ENCODE results near the gene RAB1B. TPM values are rescaled to one million over a fixed set of nuclear protein-coding genes. Genes with fewer than 3 reads are reported as not detected.

RAB1B gene
- total RNA-seq, 1 experiment from 2014 or later = 148 TPM

- TF ChIP-seq ELF1 (IDR thresholded peaks at IDR 0.05; ENCODE audit: borderline replicate concordance, low read depth) = no peak
Observed at GRCh38 chr11:66266378-66267038, 1.9 kb upstream of the RAB1B start (continued).

GRCh38 chr11:66267039-66267378 is 1.4 kb upstream of the RAB1B start:
- H3K27me3 ChIP-seq (ENCODE audit: insufficient read depth, low read length) = no peaks in the 10 kb centered on the region
- H2AFZ ChIP-seq (ENCODE audit: low read depth, low read length, poor library complexity, severe bottlenecking) = no peak overlapping the region
- peaks cover 6 to 26% of the 10 kb centered on the region in 2 experiments for H3K4me1 ChIP-seq (ENCODE audit: control insufficient read depth in 1 of 2, insufficient read depth in 2 of 2, low read length in 2 of 2)
- intact Hi-C loops (cut with micrococcal nuclease) = no loop called here
- ChIA-PET CTCF (interaction anchor here (0.5 to 2.6 kb wide), 4 partner anchors 11 to 46 kb away, joined by 3 to 9 read pairs (median 8); partner anchors contain the start of gene YIF1A), RAD21 (ENCODE audit: low non-redundant PET in 1 of 2, low total read pairs in 2 of 2, uncharacterized antibody in 2 of 2, unreplicated experiment in 2 of 2) (no interaction called here), POLR2A (interaction anchor here (0.6 to 2.3 kb wide), 5 partner anchors 12 to 131 kb away, joined by 3 to 18 read pairs (median 6); partner anchors contain the start of gene YIF1A)
- peak overlapping the region; percentile 85 for H3K9ac ChIP-seq (ENCODE audit: low read length)
- H3K9me2 ChIP-seq (ENCODE audit: insufficient read depth) = no peaks in the 10 kb centered on the region
- DNase-seq (ENCODE audit: low read depth, low spot score) = no peak
- peaks cover 29% of the 10 kb centered on the region for H3K79me2 ChIP-seq (ENCODE audit: insufficient read depth, low read length)
- H3K4me2 ChIP-seq (ENCODE audit: low read length) = peak overlapping the region; percentile 70
- no TSS peak for BruUV-seq (replicated peaks)
- H3K27ac ChIP-seq (ENCODE audit: low read depth, low read length) = peak overlapping the region; percentile 69
- peak overlapping the region; percentile 93 to 99 for H3K4me3 ChIP-seq (replicated peaks in 1 of 2; ENCODE audit: low read depth in 1 of 2, low read length in 2 of 2)
- no peaks in the 10 kb centered on the region for H3K9me3 ChIP-seq (ENCODE audit: control insufficient read depth in 1 of 2, insufficient read depth in 1 of 2, low read depth in 1 of 2, low read length in 2 of 2)
- no peak for TF ChIP-seq CBX3 (IDR thresholded peaks at IDR 0.05; ENCODE audit: low read depth)
- no peak for TF ChIP-seq ATF3 (IDR thresholded peaks at IDR 0.05)
- no peak for TF ChIP-seq FOSL1 (IDR thresholded peaks at IDR 0.05; ENCODE audit: low read depth)
- TF ChIP-seq POLR2A (IDR thresholded peaks at IDR 0.05; ENCODE audit: borderline replicate concordance, extremely low read depth, insufficient read depth, insufficient read length) = no peak
- no peak for TF ChIP-seq ELF1 (IDR thresholded peaks at IDR 0.05; ENCODE audit: borderline replicate concordance, low read depth)
- no peak for TF ChIP-seq ZFX (IDR thresholded peaks at IDR 0.05)
- H3K36me3 ChIP-seq (ENCODE audit: control insufficient read depth in 1 of 2, insufficient read depth in 2 of 2, low read length in 2 of 2) = peaks cover 10 to 14% of the 10 kb centered on the region in 2 experiments
- peak; percentile 26 for ATAC-seq
- H4K20me1 ChIP-seq (ENCODE audit: insufficient read depth) = no peaks in the 10 kb centered on the region
